Mesendoderm (in vitro differentiated cells): ENCODE data around the gene DOCK10.

Experiments used
- DNase-seq: peaks from one replicate; pipeline ENCODE4 v3.0.0; 2013
- H2AK5ac ChIP-seq: 2 replicates; pipeline ENCODE4 v1.6.1; 2013; ENCODE audit warnings: low read length, inconsistent platforms
- H2BK120ac ChIP-seq: 2 replicates; pipeline ENCODE4 v1.6.1; 2013; ENCODE audit warnings: low read depth, mild to moderate bottlenecking, low read length, moderate library complexity, mixed read lengths
- H2BK15ac ChIP-seq: replicated peaks from 2 replicates; pipeline ENCODE4 v1.6.1; 2013; ENCODE audit warnings: low read depth, mild to moderate bottlenecking, moderate library complexity
- H2BK5ac ChIP-seq: 2 replicates; pipeline ENCODE4 v1.6.1; 2013; ENCODE audit warnings: low read length, inconsistent platforms
- H3K18ac ChIP-seq: 2 replicates; pipeline ENCODE4 v1.6.1; 2013; ENCODE audit warnings: mild to moderate bottlenecking, low read length, mixed read lengths
- H3K23ac ChIP-seq: one replicate; pipeline ENCODE4 v1.6.1; 2013; ENCODE audit warnings: low read length
- H3K27ac ChIP-seq: 2 replicates; pipeline ENCODE4 v1.5.1; 2013; ENCODE audit warnings: low read depth, mild to moderate bottlenecking, inconsistent platforms, low read length, moderate library complexity
- H3K27me3 ChIP-seq: 2 replicates; pipeline ENCODE4 v1.6.1; 2013; ENCODE audit warnings: low read length, control low read depth, mild to moderate bottlenecking, inconsistent platforms; ENCODE audit not compliant: insufficient read depth, poor library complexity
- H3K36me3 ChIP-seq: 2 replicates; pipeline ENCODE4 v1.6.1; 2013; ENCODE audit warnings: low read length, inconsistent platforms; ENCODE audit not compliant: control insufficient read depth, insufficient read depth
- H3K4ac ChIP-seq: one replicate; pipeline ENCODE4 v1.6.1; 2013; ENCODE audit warnings: low read depth, mild to moderate bottlenecking, low read length, moderate library complexity
- H3K4me1 ChIP-seq: 2 replicates; pipeline ENCODE4 v1.6.1; 2013; ENCODE audit warnings: low read depth, low read length, inconsistent platforms; ENCODE audit not compliant: control insufficient read depth
- H3K4me2 ChIP-seq: 2 replicates; pipeline ENCODE4 v1.6.1; 2013; ENCODE audit warnings: low read length
- H3K4me3 ChIP-seq: 2 replicates; pipeline ENCODE4 v1.5.1; 2013; ENCODE audit warnings: mild to moderate bottlenecking, low read length
- H3K56ac ChIP-seq: one replicate; pipeline ENCODE4 v1.6.1; 2013; ENCODE audit warnings: low read length
- H3K79me1 ChIP-seq: 2 replicates; pipeline ENCODE4 v1.6.1; 2013; ENCODE audit warnings: low read length, inconsistent platforms
- H3K79me2 ChIP-seq: 2 replicates; pipeline ENCODE4 v1.6.1; 2013; ENCODE audit warnings: mild to moderate bottlenecking, low read length; ENCODE audit not compliant: control insufficient read depth, insufficient read depth
- H3K9ac ChIP-seq: 2 replicates; pipeline ENCODE4 v1.6.1; 2013; ENCODE audit warnings: low read length, inconsistent platforms
- H4K5ac ChIP-seq: one replicate; pipeline ENCODE4 v1.6.1; 2013; ENCODE audit warnings: low read length
- H4K8ac ChIP-seq: one replicate; pipeline ENCODE4 v1.6.1; 2013; ENCODE audit warnings: low read depth, mild to moderate bottlenecking, control low read depth, low read length, moderate library complexity
- WGBS: extraction: QIAGEN DNeasy Blood & Tissue Kit; methylation state at CpG from one replicate; pipeline ENCODE4 v1.1.7; 2013; ENCODE audit warnings: low lambda C conversion rate, missing lambda C conversion rate; ENCODE audit not compliant: insufficient coverage; ENCODE audit errors: extremely low coverage; 5-methylcytosine and 5-hydroxymethylcytosine counted together

The DOCK10 gene

GRCh38 chr2:224764565-224765236 lies 277.6 kb downstream of the DOCK10 start:
- H3K56ac ChIP-seq, result no peak overlapping the region
- H3K79me1 ChIP-seq, result no peaks in the 10 kb centered on the region

DNA sequence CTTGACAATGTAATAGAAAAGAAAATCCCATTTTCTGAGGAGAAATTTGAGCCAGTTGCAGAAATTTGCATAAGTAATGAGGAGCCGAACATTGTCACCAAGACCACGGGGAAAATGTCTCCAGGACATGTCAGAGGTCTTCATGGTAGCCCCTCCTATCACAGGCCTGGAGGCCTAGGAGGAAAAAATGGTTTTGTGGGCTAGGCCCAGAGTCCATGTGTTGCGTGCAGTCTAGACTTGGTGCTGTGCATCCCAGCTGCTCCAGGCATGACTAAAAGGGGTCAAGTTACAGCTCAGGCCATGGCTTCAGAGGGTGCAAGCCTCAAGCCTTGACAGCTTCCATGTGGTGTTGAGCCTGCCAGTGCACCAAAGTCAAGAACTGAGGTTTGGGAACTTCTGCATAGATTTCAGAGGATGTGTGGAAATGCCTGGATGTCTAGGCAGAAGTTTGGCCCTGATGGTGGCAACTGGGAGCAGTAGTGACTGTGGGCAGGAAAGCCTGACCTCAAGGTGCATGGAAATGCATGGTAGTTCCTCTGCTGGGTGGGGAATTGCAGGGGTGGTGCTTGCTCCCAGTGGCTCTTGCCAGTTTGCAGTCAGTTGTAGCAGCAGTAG lies 284.2 kb downstream of the DOCK10 start:
- H4K5ac ChIP-seq, result no peak overlapping the region
- H3K4me3 ChIP-seq, result no peak overlapping the region
- no peaks in the 10 kb centered on the region for H3K79me1 ChIP-seq
- no peak overlapping the region for H2AK5ac ChIP-seq
- no peak overlapping the region for H3K18ac ChIP-seq
- H3K27me3 ChIP-seq, result no peaks in the 10 kb centered on the region
- no peak overlapping the region for H4K8ac ChIP-seq
- DNase-seq, result peak; percentile 4
- H3K56ac ChIP-seq, result no peak overlapping the region
- no peaks in the 10 kb centered on the region for H3K36me3 ChIP-seq
- H3K9ac ChIP-seq, result no peak overlapping the region
- no peaks in the 10 kb centered on the region for H3K79me2 ChIP-seq
- no peak overlapping the region for H2BK15ac ChIP-seq
- no peaks in the 10 kb centered on the region for H3K4me1 ChIP-seq
- no peak overlapping the region for H3K4ac ChIP-seq
- no peak overlapping the region for H2BK120ac ChIP-seq
- H3K27ac ChIP-seq, result no peak overlapping the region
- no peak overlapping the region for H2BK5ac ChIP-seq
- no peak overlapping the region for H3K4me2 ChIP-seq
- no CpG with 5 or more reads among the region's 3 CpGs for WGBS
- H3K23ac ChIP-seq, result no peak overlapping the region

More at GRCh38 chr2:224764565-224765236, 277.6 kb downstream of the DOCK10 start:
- no peaks in the 10 kb centered on the region for H3K36me3 ChIP-seq
- H3K4ac ChIP-seq, result no peak overlapping the region
- no peak for DNase-seq
- H2AK5ac ChIP-seq, result no peak overlapping the region
- H2BK15ac ChIP-seq, result no peak overlapping the region
- H3K4me1 ChIP-seq, result no peaks in the 10 kb centered on the region
- H4K8ac ChIP-seq, result no peak overlapping the region
- H2BK120ac ChIP-seq, result no peak overlapping the region
- H4K5ac ChIP-seq, result no peak overlapping the region
- no peak overlapping the region for H3K27ac ChIP-seq
- WGBS, result 100% methylated on average over 1 of the region's 2 CpGs
- no peak overlapping the region for H3K4me2 ChIP-seq
- H3K18ac ChIP-seq, result no peak overlapping the region
- H3K23ac ChIP-seq, result no peak overlapping the region
- no peak overlapping the region for H3K9ac ChIP-seq
- H3K27me3 ChIP-seq, result no peaks in the 10 kb centered on the region
- H3K79me2 ChIP-seq, result no peaks in the 10 kb centered on the region
- H3K4me3 ChIP-seq, result no peak overlapping the region
- H2BK5ac ChIP-seq, result no peak overlapping the region

DNA sequence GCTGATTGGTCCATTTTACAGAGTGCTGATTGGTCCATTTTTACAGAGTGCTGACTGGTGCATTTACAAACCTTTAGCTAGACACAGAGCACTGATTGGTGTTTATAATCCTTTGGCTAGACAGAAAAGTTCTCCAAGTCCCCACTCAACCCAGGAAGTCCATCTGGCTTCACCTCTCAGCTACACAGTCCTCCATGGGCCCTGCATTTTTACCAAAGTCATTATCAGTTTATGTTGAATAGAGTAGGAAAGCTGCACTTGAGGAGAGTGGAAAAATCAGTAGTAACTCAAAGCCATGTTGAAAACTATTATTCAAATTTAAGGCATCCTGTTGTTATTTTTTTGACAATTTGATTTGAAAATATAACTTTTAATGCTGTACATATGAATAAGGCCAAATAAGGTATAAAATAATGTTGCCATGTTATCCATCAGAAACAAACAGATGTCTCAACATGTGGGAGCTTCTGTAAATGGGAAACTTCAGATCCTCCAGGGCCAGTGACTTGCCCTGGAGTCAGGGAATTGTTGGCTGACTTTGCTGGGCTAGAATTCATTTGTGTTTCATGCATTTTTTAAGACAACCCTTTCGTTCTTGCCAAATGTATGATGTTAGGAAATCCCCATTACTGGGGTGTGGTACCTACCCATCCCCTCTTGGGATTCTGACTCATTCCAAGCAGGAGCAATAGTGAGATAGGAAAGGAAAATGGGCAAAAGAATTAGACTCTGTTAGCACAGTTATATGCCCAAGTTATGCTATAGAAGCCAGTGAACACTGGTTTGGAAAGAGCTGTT lies 288.3 kb downstream of the DOCK10 start:
- no peaks in the 10 kb centered on the region for H3K79me2 ChIP-seq
- no peak overlapping the region for H3K18ac ChIP-seq
- no peak overlapping the region for H3K4me2 ChIP-seq
- no peak overlapping the region for H3K56ac ChIP-seq
- H3K9ac ChIP-seq, result no peak overlapping the region
- H3K27ac ChIP-seq, result no peak overlapping the region
- no CpG with 5 or more reads among the region's 1 CpG for WGBS
- no peak overlapping the region for H2BK5ac ChIP-seq
- H3K4ac ChIP-seq, result no peak overlapping the region
- no peak for DNase-seq
- no peak overlapping the region for H2BK15ac ChIP-seq
- no peak overlapping the region for H4K5ac ChIP-seq
- no peaks in the 10 kb centered on the region for H3K4me1 ChIP-seq
- no peaks in the 10 kb centered on the region for H3K27me3 ChIP-seq
- no peak overlapping the region for H2BK120ac ChIP-seq
- H3K36me3 ChIP-seq, result no peaks in the 10 kb centered on the region
- no peak overlapping the region for H3K23ac ChIP-seq
- H4K8ac ChIP-seq, result no peak overlapping the region
- no peak overlapping the region for H3K4me3 ChIP-seq
- no peaks in the 10 kb centered on the region for H3K79me1 ChIP-seq
- H2AK5ac ChIP-seq, result no peak overlapping the region

DNA sequence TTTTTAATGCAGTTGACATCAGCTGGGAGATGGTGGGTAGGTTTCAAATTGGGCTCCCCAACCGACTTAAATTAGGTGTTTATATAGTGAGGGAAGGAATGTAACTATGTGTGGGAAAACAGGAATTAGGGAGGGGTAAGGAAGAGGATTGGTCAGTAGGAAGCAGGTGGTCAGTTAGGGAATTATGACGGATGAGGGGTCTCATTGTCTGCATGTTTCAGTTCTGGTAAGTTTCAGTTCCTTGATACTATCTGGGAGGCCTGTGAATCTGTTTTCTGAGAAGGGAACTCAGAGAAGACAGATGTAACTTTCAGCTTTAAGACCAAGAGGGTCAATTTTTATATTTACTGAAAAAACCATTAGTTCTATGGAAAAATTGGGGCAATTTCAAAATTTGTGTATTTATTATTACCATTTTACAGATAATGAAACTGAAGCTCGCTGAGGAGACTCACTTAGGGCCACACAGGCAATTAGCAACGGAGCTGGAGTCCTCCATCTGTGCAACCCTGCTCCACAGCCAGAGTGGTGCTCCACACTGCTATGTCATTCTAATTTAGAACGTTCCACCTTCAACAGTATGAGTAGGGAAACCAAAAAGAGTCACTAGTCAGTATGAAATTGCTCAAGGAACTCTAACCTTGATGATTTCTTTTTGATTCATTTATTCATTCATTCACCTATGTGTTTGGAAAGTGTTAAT lies 290.1 kb downstream of the DOCK10 start:
- H3K23ac ChIP-seq, result no peak overlapping the region
- H3K4ac ChIP-seq, result no peak overlapping the region
- no peak overlapping the region for H4K8ac ChIP-seq
- H3K9ac ChIP-seq, result no peak overlapping the region
- H2BK15ac ChIP-seq, result no peak overlapping the region
- no peaks in the 10 kb centered on the region for H3K79me1 ChIP-seq
- no peak overlapping the region for H2AK5ac ChIP-seq
- DNase-seq, result no peak
- no peak overlapping the region for H3K27ac ChIP-seq
- no peaks in the 10 kb centered on the region for H3K27me3 ChIP-seq
- H3K4me3 ChIP-seq, result no peak overlapping the region
- no peaks in the 10 kb centered on the region for H3K79me2 ChIP-seq
- H3K56ac ChIP-seq, result no peak overlapping the region
- WGBS, result no CpG with 5 or more reads among the region's 5 CpGs
- no peak overlapping the region for H3K4me2 ChIP-seq
- H3K18ac ChIP-seq, result no peak overlapping the region
- no peak overlapping the region for H2BK120ac ChIP-seq
- no peak overlapping the region for H2BK5ac ChIP-seq
- no peaks in the 10 kb centered on the region for H3K36me3 ChIP-seq
- no peaks in the 10 kb centered on the region for H3K4me1 ChIP-seq
- no peak overlapping the region for H4K5ac ChIP-seq

DNA sequence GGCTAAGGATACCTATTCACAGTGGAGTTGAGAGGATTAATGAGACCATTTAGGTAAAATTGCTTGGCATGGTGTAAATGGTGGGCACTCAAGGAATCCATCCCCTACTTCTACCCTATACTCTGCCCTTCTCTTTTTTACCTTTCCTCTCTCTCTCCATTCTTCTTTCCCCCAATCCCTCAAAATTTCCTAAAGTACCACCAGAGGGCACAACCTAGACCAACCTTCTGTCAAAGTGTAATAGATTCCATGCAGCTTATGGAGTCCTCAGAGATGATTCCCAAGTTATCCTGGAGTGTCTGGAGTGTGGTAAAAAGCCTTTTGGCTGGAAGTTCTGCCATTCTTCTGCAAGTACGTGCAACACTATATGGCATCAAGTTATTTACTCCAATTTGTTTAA lies 293.1 kb downstream of the DOCK10 start:
- H3K79me1 ChIP-seq, result no peaks in the 10 kb centered on the region
- H3K4me2 ChIP-seq, result no peak overlapping the region

More for the DNA sequence above, 293.1 kb downstream of the DOCK10 start:
- Histone ChIP-seq H3K4me1 (no peaks in the 10 kb centered on the region), H3K56ac (no peak overlapping the region), H4K5ac (no peak overlapping the region), H2BK15ac (no peak overlapping the region), H3K27ac (no peak overlapping the region), H2AK5ac (no peak overlapping the region), H2BK5ac (no peak overlapping the region), H3K36me3 (no peaks in the 10 kb centered on the region), H3K79me2 (no peaks in the 10 kb centered on the region), H4K8ac (no peak overlapping the region), H3K9ac (no peak overlapping the region), H2BK120ac (no peak overlapping the region), H3K4ac (no peak overlapping the region), H3K18ac (no peak overlapping the region), H3K23ac (no peak overlapping the region), H3K27me3 (no peaks in the 10 kb centered on the region), H3K4me3 (no peak overlapping the region)
- DNase-seq, result peak; percentile 32
- no CpG with 5 or more reads among the region's 1 CpG for WGBS
